ENCODE results near the gene SLC25A13. TPM values are rescaled to one million over a fixed set of nuclear protein-coding genes. Genes with fewer than 3 reads are reported as not detected.

The SLC25A13 gene
- total RNA-seq, 2 donors from 2014 or later = 13.0 to 17.1 TPM

GRCh38 chr7:96085953-96086352, 235.9 kb downstream of the SLC25A13 start:
- Mint-ChIP-seq H3K4me3 (no peak overlapping the region), H3K27me3 (peaks cover 11% of the 10 kb centered on the region), H3K27ac (no peak overlapping the region), H3K4me1 (no peaks in the 10 kb centered on the region), H3K36me3 (ENCODE audit: low read depth) (no peaks in the 10 kb centered on the region)
- no peak for ATAC-seq
- H3K9me3 ChIP-seq (ENCODE audit: control insufficient read depth, low read length, poor library complexity, severe bottlenecking) = no peaks in the 10 kb centered on the region
- no peak for DNase-seq

- no peaks in the 10 kb centered on the region for H3K9me3 ChIP-seq (ENCODE audit: control insufficient read depth, low read length, poor library complexity, severe bottlenecking)
- ATAC-seq = no peak
- DNase-seq = no peak
- no peak overlapping the region for H3K27ac Mint-ChIP-seq
- H3K36me3 Mint-ChIP-seq (ENCODE audit: low read depth) = no peaks in the 10 kb centered on the region
- H3K27me3 Mint-ChIP-seq = peaks cover 14% of the 10 kb centered on the region
- no peak overlapping the region for H3K4me3 Mint-ChIP-seq
- H3K4me1 Mint-ChIP-seq = no peaks in the 10 kb centered on the region
Observed at GRCh38 chr7:96084881-96085553, 236.9 kb downstream of the SLC25A13 start.

DNA sequence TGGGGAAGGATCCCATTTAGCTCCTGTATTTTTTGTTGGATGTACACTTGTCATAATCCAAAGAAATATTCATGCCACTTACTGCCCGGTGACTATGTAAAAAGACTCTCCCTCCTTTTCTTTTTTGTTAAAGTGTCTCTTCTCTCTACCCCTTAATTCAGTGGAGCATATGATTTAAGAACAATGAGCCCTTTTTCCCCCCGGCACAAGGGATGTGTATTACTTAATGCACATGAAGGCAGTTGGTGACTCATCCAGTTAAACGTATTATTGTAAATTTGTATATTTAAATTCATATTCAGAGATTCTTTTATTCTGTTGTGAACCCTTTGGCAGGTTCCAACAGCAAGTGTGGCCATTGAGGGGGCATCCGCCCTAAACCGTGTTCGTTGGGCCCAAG, 241.9 kb downstream of the SLC25A13 start:
- ATAC-seq = no peak
- H3K27ac Mint-ChIP-seq = no peak overlapping the region
- H3K36me3 Mint-ChIP-seq (ENCODE audit: low read depth) = no peaks in the 10 kb centered on the region
- no peak overlapping the region for H3K4me3 Mint-ChIP-seq
- peaks cover 39% of the 10 kb centered on the region for H3K27me3 Mint-ChIP-seq
- no peak for DNase-seq
- H3K4me1 Mint-ChIP-seq = peaks cover 8% of the 10 kb centered on the region
- H3K9me3 ChIP-seq (ENCODE audit: control insufficient read depth, low read length, poor library complexity, severe bottlenecking) = no peaks in the 10 kb centered on the region

DNA sequence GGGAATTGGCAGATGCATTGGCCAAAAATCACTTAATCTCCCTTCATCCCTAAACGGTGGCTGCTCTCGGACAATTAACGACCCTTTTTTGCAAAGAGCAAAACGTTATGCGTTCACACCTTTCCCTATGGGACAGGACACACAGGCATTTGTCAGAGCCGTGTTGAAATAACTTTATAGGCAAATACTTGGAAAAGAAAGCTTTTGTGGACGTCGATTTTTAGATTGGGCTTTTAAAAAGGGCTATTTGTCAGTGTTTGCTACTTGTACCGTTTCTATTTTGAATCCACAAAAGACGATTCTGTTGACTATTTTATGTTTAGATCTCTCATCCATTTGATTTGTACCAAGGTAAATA, 245.6 kb downstream of the SLC25A13 start:
- Mint-ChIP-seq H3K27ac (no peak overlapping the region), H3K4me3 (peak overlapping the region; percentile 87), H3K36me3 (ENCODE audit: low read depth) (no peaks in the 10 kb centered on the region), H3K4me1 (peaks cover 8% of the 10 kb centered on the region), H3K27me3 (peaks cover 50% of the 10 kb centered on the region)
- no peaks in the 10 kb centered on the region for H3K9me3 ChIP-seq (ENCODE audit: control insufficient read depth, low read length, poor library complexity, severe bottlenecking)
- DNase-seq = no peak
- no peak for ATAC-seq

GRCh38 chr7:96075510-96076349, 246.2 kb downstream of the SLC25A13 start:
- Mint-ChIP-seq H3K4me3 (peak overlapping the region; percentile 87), H3K27ac (no peak overlapping the region), H3K36me3 (ENCODE audit: low read depth) (no peaks in the 10 kb centered on the region), H3K27me3 (peaks cover 54% of the 10 kb centered on the region), H3K4me1 (peaks cover 8% of the 10 kb centered on the region)
- H3K9me3 ChIP-seq (ENCODE audit: control insufficient read depth, low read length, poor library complexity, severe bottlenecking) = no peaks in the 10 kb centered on the region
- peak; percentile 90 for ATAC-seq
- DNase-seq = peak; percentile 14 to 20 (median 16)

GRCh38 chr7:96074871-96075270, 247.0 kb downstream of the SLC25A13 start:
- no peaks in the 10 kb centered on the region for H3K36me3 Mint-ChIP-seq (ENCODE audit: low read depth)
- no peaks in the 10 kb centered on the region for H3K9me3 ChIP-seq (ENCODE audit: control insufficient read depth, low read length, poor library complexity, severe bottlenecking)
- peaks cover 45% of the 10 kb centered on the region for H3K27me3 Mint-ChIP-seq
- no peak overlapping the region for H3K27ac Mint-ChIP-seq
- DNase-seq (no peak), ATAC-seq (no peak)
- H3K4me1 Mint-ChIP-seq = peaks cover 8% of the 10 kb centered on the region
- H3K4me3 Mint-ChIP-seq = no peak overlapping the region
